ENCODE measurements around the gene KIF12.

The KIF12 gene

DNA sequence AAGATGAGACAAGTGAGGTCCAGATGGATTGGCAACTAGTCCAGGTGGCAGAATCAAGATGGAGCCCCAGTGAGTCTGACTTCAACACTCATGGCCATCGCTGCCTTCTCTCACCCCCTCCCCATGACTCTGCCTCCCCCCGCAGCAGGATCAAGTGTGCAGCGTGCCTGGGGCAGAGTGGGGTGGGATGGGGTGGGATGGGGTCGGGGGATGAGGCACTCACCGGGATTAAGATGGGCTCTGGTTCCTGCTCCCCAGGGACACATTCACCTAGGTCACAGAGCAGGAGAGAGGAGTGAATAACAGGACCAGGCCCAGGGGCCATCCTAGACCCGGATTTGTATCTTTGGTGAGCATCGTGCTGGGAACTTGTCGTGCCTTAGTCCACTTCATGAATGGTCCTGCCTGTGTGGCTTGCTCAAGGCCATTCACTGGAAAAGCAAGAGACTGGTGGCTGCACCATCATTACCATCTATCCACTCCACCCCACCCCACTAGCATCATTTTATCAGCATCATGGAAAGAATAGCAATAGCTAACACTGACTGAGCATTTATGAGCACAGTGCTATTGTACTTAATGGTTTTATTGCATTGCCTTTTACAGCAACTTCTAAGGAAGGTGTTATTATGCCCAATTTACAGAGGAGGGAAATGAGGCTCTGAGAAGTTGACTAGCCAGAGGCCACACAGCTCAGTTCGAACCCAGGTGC is 29.5 kb downstream of the KIF12 start:
- FAIRE-seq (no peak), DNase-seq (ENCODE audit: low spot score) (no peak)

DNA sequence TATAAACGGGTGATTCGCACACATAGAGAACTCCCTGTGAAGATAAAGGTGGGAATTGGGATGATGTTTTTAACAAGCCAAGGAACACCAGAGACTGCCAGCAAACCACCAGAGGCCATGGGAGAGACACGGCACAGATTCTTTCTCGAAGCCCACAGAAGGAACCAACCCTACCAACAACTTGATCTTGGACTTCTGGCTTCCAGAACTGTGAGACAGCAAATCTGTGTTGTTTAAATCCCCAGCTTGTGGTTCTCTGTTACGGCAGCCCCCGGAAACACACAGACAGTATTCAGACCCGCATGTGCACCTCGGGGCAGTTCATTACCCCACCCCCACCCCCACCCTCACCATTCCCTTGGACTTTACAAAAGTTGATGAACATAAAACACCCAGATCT is 33.8 kb downstream of the KIF12 start:
- DNase-seq (ENCODE audit: low spot score) (no peak), FAIRE-seq (no peak)

DNA sequence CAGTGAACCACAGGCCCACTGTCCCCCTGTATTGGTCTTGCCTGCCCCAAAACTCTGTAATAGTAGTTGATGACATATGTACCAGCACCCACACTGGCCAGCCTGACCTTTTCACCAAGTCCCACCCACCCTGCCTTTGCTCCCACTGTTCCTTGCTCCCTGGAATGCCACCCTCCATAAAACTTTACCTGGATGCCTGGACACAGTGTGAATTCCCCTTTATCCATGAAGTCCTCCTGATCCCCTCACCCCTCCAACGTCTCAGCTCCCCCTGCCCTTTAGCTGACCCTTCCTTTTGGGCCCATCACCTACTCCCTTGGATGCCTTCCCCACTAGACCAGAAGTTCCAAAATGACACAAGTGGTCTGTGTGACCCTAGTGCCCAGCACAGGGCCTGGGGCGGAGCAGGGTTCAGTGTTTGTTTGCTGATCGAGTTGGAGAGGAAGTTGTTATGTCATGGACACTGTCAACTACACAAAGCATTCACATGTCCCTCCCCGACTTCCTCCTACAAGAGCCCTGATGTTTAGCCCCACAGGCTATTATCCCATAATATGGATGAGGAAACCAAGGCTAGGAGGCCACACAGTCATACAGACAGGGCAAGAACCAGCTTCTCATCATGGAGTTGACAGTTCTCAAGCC is 37.1 kb downstream of the KIF12 start:
- no peak for FAIRE-seq
- DNase-seq (ENCODE audit: low spot score), result no peak

DNA sequence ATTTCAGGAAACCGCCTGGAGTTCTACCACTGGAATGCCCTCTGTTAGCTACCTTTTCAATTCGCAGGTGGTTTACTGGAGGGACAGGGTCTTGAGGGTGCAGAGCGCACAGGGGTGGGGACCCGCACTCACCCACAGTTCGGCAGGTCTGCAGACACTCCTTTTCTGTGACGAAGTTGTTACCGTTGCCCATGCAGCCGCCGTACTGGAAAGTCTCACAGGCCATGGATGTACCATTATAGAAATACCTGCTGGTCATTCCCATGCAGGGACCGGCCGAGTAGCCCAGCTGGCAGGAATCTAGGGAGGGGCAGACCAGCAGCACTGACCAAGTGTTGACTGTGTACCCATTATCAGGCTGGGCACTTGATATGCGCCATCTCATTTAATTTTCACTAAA is 37.8 kb downstream of the KIF12 start:
- no peak for DNase-seq (ENCODE audit: low spot score)
- no peak for FAIRE-seq

DNA sequence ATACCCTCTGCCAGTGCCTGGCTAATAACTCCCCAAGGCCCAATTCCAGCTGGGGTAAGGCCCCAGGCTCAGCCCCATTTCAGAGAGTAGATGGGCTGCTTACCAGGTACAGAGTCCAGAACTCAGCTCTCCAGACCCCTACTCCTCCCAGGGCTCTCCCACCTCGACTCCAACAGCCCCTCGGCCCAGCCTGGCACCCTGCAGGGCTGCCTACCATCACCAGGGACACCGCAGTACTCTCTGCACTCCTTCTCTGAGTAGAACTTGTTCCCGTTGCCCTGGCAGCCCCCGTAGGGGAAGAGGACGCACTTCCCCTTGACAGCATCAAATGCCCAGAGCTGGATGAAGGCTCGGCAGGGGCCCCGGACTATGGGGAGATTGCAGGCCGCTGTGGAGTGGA is 38.4 kb downstream of the KIF12 start:
- DNase-seq (ENCODE audit: low spot score), result no peak
- FAIRE-seq, result no peak

DNA sequence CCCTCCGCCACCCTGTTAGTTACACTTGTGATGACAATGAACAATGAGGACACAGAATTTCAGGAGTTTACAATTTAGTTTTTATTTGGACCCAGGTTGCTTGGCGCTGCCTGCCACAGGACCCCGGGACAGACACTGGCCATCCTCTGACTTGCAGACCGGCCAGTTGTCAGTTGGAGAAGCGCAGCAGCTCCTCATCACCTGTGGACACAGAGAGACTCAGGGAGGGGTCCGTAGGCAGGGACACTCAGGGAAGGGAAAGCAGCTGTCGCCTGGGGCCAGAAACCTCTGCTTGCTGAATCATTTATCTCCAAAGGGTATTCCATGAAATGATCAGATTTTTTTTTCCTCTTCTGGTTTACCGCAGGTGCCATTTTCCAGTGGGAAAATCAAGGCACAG is 39.0 kb downstream of the KIF12 start:
- DNase-seq (ENCODE audit: low spot score), result no peak
- no peak for FAIRE-seq

DNA sequence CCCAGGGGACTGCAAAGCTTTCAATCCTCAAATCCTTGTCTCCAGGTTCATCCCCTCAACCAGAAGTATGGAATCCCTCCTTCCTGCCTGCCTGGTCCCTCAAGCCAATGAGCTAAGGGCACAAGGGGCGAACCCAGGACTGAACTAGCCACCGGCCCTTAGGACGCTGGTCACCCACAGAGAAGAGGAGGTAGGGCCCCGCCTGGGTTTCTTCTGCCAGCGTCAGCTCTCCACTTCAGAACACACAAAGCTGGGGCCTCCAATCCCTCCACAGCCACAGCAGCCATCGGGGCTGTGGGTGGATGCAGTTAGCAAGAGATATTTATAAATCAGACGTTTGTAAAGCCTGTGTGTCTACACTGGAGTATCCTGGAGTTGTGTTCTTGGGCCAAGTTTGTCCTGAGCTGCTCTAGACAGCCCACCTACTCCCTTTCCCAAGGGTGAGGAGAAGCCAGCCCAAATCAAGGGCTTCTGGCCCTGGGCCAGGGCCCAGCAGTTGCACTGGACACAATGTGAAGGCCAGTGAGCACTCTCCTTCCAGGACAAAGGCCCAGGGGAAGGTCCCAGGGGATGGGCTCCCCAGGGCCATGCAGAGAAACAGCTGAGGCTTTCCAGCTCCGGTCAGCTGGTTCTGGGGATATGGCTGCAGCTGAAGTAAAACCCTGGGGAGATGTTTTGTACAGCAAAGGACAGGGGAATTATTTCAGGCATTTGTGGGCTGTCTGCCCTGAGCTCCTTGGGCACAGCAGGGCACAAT is 39.9 kb downstream of the KIF12 start:
- FAIRE-seq (no peak), DNase-seq (ENCODE audit: low spot score) (no peak)

DNA sequence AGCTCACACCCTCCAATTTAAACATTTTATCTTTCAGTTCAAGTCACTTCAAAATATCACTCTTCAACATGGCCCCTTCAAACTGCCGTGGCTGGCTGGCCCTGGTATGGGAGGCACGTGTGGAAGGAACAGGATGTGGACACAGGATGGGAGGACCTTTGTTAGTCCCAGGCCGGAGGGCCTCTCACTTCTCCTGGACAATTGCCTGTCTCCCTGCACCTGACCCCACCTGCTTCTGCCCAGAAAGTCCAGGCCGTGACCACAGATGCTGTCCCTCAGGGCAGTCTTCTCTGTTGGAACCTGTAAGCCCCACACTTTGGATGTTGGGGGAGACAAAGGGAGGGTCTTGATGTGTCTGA is 40.4 kb downstream of the KIF12 start:
- FAIRE-seq (no peak), DNase-seq (ENCODE audit: low spot score) (no peak)

DNA sequence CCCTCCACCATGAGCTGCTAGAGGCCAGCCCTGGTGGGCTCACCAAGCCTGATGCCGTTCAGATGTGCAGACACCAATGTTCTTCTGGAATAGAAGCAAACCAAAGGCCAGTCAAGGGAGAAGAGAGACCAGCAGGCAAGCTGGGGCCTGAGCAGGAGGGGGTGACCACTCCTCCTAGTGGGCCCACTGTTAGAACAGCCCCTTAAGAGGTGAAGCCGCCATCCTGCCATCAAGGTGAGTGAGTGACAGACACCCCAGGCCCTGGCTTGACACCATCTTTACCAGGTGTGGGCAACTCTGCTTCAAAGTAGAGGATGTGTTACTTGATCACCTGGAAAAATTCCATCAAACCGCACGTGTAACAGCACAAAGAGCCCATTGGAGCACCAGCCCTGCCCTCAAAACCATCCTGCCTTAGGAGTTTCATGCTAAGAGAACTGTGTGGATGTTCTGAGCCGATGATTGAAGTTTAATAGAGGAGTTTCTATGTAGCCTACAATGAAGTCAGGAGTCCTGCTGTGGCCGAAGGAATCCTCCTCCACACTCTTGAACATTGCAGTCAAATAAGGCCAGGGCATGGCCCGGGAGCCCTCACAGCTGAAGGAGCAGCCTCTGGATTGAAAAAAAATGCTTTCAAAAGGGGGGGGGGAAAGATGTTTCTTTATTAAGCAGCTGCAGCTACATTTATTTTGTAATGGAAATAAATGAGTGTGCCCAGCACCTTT is 41.8 kb downstream of the KIF12 start:
- DNase-seq (ENCODE audit: low spot score) (no peak), FAIRE-seq (no peak)

DNA sequence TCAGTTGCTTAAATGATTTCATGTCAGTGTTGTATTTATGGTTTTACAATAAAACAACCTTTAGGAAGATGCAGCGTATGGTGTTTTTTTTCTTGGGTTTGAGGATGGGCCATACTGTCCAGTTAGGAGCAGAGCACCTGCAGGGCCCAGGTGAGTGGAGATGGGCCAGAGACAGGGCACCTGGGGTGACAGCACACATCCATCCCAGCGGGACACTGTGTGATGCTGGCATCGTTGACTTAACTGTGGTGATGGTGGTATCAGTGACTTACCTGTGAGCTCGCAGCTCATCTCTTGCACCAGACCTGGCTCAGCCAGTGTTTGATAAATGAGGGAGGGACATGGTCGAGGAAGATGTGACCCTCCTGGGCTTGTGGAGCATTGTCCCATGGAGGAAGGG is 42.6 kb downstream of the KIF12 start:
- FAIRE-seq, result no peak
- no peak for DNase-seq (ENCODE audit: low spot score)

DNA sequence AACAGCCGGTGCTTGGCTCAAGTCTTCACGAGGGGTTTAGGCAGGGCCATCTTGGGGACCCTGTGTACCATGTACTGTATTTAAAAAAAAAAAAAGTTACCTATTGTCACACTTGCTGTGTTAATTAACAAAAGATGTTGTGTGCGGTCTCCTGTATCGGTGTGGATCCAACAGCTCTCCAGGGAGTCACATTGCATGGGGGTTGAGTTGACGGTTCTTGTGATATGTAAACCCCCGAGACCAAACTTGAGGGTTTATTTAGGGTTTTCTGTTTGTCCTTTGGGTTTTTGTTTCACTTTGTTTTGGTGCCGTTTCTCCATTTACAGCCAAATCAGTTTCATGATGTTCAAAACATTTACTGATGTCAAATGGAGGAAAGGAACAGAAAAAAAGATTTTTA is 43.2 kb downstream of the KIF12 start:
- DNase-seq (ENCODE audit: low spot score) (no peak), FAIRE-seq (no peak)

DNA sequence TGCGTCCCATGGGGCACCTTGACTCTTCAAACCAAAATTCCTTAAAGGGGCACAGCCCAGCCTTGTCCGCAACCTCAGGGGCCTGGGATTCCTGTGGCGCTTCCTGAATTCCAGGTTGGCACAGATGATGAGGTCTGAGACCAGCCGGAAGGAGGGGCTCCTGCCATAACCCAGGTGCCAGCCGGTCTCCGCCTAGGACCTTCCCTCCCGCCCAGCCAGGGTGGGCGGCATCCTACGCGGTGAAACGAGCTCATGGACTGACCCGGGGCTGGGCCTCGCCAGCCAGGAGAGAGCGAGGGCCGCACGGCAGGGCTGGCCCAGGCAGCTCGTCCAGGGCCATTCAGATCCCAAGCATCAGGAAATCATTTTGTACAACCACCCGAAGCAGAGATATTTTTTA is 44.0 kb downstream of the KIF12 start:
- FAIRE-seq, result no peak
- no peak for DNase-seq (ENCODE audit: low spot score)

DNA sequence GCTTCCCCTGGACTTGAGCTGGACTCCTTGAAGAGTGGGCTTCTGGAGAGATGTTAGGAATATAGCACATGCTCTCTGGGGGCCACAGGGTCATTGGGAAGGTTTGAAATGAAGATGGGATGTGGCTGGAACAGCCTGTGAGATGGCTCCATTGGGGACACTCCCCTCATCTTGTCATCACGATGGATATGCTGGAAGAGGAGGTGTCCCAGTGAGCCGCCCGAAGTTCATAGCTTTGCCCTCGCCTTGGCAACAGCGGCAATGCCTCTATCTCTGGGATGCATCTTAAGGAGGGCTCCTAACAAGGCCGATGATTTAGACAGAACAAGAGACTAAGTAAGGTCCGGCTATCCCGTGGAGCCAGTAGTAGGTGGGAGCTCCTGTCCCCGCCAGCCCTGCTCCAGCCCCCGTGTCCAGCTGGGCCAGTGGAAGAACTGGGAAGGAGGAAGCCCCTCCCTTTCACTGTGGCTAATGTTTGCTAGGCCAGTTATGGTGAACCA is 44.9 kb downstream of the KIF12 start:
- FAIRE-seq (no peak), DNase-seq (ENCODE audit: low spot score) (no peak)

DNA sequence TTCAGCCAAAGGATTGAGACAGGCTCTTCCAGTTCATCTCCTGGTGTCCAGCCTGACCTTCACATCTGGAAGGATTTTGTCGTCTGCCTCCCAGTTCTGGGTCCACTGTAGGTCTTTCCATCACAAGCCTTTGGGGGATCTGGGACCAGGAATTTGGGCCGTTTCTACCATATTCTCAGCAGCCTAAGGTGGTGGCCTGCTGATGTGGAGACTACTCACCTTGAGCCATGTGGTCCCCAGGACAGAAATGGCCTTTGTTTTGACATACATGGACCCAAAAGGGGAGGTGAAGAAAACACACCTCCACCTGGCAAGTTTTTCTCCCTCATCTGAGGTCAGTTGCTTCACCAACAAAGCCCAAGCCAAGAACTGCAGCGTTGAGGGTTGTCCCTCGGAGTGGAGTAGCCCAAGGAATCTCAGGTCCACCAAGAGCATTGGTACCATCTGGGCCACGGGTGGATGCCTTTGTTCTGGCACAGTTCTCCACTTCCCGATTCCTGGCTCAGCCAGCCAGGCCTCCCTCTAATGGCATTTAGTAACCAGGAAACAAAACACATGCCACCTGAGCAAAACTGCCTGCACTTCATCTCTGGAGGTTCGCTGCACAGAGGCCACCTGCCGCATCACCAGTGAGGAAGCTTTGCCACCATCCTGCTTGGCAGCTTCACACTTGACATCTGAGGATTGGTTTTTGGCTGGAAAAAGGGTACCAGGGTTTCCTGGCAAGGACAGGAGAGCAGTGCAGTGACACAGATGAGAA is 45.7 kb downstream of the KIF12 start:
- no peak for DNase-seq (ENCODE audit: low spot score)
- no peak for FAIRE-seq

DNA sequence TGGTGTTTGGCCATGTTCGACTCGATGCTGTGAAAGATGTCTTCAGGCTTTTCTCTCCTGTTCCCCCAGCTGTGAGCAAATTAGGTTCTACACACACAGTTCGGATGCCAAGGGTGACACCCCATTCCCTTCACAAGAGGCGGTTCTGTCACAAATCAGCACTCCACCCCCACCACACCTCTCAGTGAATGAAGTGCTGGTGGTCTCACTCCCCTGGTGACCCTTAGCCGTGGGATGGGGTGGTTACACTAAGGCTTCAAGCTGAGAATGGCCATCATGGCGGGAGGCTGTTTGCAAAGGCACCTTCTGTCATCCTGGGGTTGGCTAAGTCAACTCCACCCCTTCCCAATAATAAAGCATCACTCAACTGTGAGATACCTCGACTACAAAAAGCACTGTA is 47.4 kb downstream of the KIF12 start:
- no peak for FAIRE-seq

DNA sequence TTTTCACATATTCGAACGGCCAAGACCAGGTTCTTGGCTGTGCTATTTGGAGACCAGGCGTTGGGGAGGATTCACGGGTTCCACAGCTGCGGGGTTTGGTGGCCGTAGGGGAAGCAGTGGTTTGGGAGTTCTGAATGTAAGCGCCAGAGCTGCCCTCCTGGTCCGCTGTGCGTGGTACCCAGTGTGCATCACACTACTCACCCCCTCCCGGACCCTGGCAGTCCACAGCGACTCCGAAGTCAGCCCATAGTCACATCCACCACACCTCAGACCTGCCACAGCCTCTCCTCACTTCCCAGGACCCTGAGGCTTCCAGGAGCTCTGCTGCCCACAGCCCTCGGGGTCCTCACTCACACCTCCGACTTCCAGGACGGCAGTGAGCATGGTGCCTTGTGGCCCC is 47.8 kb downstream of the KIF12 start:
- DNase-seq (ENCODE audit: low spot score), result no peak
- no peak for FAIRE-seq

More for the DNA sequence above, 47.4 kb downstream of the KIF12 start:
- no peak for DNase-seq (ENCODE audit: low spot score)

DNA sequence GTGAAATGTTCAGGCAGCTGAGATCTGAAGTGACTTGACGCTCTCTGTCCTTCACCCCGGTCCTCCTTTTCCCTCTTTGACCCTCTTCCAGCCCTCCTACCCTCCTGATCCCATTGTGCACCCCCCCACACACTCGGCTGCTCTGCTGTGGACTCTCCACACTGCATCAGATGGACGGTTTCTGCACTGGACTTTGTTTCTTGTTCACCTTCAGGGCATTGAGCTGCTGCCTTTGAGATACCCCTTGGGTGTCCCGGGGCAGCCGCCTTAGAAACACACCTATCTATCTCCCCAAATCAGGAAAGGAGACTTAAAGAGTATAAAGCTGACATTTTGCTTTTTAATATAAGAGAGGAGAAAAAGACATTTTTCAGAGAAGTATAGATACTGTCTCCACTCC is 48.4 kb downstream of the KIF12 start:
- no peak for FAIRE-seq

DNA sequence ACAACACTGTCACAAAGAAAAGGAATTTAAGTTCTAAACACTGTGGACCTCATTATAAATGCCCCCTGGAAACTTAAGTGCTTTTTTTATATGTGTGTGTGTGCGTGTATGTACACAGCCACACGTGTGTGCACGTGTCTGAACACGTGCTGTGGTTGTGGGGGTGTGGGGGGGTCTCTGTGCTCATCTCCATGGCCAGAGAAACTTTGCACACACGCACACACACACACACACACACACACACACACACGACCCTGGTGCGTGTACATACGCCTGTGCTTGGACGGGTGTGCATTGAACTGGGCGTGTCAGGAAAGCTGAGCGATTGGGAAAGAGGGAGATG is 48.9 kb downstream of the KIF12 start:
- DNase-seq (ENCODE audit: low spot score), result no peak
- no peak for FAIRE-seq

More for the DNA sequence above, 48.4 kb downstream of the KIF12 start:
- DNase-seq (ENCODE audit: low spot score), result no peak

DNA sequence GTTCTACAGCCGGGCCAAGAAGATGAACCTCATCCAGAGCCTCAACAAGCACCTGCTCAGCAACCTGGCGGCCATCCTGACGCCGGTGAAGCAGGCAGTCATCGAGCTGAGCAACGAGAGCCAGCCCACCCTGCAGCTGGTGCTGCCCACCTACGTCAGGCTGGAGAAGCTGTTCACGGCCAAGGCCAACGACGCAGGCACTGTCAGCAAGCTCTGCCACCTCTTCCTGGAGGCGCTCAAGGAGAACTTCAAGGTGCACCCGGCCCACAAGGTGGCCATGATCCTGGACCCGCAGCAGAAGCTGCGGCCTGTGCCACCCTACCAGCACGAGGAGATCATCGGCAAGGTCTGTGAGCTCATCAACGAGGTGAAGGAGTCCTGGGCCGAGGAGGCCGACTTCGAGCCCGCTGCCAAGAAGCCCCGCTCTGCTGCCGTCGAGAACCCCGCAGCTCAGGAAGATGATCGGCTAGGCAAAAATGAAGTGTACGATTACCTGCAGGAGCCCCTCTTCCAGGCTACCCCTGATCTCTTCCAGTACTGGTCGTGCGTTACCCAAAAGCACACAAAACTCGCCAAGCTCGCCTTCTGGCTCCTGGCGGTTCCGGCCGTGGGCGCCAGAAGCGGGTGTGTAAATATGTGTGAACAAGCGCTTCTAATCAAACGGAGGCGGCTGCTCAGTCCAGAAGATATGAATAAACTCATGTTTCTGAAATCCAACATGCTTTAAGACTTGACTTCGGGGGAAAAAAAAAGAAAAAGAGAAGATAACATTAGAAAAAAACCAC is 49.5 kb downstream of the KIF12 start:
- FAIRE-seq, result no peak
- no peak for DNase-seq (ENCODE audit: low spot score)
